SK-N-SH treated with all-trans-retinoic acid at 6 μM for 48 hours (cell line): ENCODE results near the gene SIPA1.

ENCODE experiments used
- ATAC-seq: fragments of 200-7000 bp; cut with Tn5 transposase; 3 replicates; pipeline ENCODE4 v1.9.1; 2020; ENCODE audit warnings: mild to moderate bottlenecking, moderate library complexity
- ARNTL ChIP-seq: fragments of 450-650 bp; formaldehyde crosslinking; IDR thresholded peaks from 2 replicates; pipeline ENCODE4 v1.5.0; 2020; ENCODE audit warnings: low read depth, mild to moderate bottlenecking, moderate library complexity, borderline replicate concordance
- BACH2 ChIP-seq: fragments of 250-450 bp; sonication (Bioruptor Pico); IDR thresholded peaks from 2 replicates; pipeline ENCODE4 v1.9.0; 2021; ENCODE audit warnings: mild to moderate bottlenecking, borderline replicate concordance
- CREB5 ChIP-seq: fragments of 250-450 bp; sonication (Bioruptor Pico); IDR thresholded peaks from 2 replicates; pipeline ENCODE4 v1.5.1; 2020; ENCODE audit warnings: low read depth, mild to moderate bottlenecking, moderate library complexity
- CSDC2 ChIP-seq: fragments of 250-450 bp; sonication (Bioruptor Pico); IDR thresholded peaks from 2 replicates; pipeline ENCODE4 v1.5.0; 2020; ENCODE audit warnings: mild to moderate bottlenecking, moderate library complexity
- CSRNP3 ChIP-seq: fragments of 250-450 bp; sonication (Bioruptor Pico); IDR thresholded peaks from 2 replicates; pipeline ENCODE4 v1.5.1; 2021; ENCODE audit warnings: mild to moderate bottlenecking, moderate library complexity
- ESRRG ChIP-seq: fragments of 250-450 bp; sonication (Bioruptor Pico); IDR thresholded peaks from 2 replicates; pipeline ENCODE4 v1.6.1; 2021; ENCODE audit warnings: mild to moderate bottlenecking
- ISL1 ChIP-seq: fragments of 250-450 bp; sonication (Bioruptor Pico); IDR thresholded peaks from 2 replicates; pipeline ENCODE4 v2.1.2; 2022; ENCODE audit warnings: mild to moderate bottlenecking, moderate library complexity
- PPARA ChIP-seq: fragments of 250-450 bp; sonication (Bioruptor Pico); IDR thresholded peaks from 2 replicates; pipeline ENCODE4 v1.5.0; 2020; ENCODE audit warnings: mild to moderate bottlenecking, borderline replicate concordance
- SNAI2 ChIP-seq: fragments of 250-450 bp; sonication (Bioruptor Pico); IDR thresholded peaks from 2 replicates; pipeline ENCODE4 v1.5.0; 2020; ENCODE audit warnings: mild to moderate bottlenecking, moderate library complexity
- TCF4 ChIP-seq: fragments of 250-450 bp; sonication (Bioruptor Pico); IDR thresholded peaks from 2 replicates; pipeline ENCODE4 v1.8.0; 2021; ENCODE audit warnings: mild to moderate bottlenecking, moderate library complexity, borderline replicate concordance
- TOX ChIP-seq: fragments of 250-450 bp; sonication (Bioruptor Pico); IDR thresholded peaks from 2 replicates; pipeline ENCODE4 v1.8.0; 2021; ENCODE audit warnings: mild to moderate bottlenecking, moderate library complexity, borderline replicate concordance
- ZC3H10 ChIP-seq: fragments of 250-450 bp; sonication (Bioruptor Pico); IDR thresholded peaks from 2 replicates; pipeline ENCODE4 v1.5.1; 2021; ENCODE audit warnings: mild to moderate bottlenecking, moderate library complexity
- ZFP30 ChIP-seq: fragments of 450-650 bp; formaldehyde crosslinking; IDR thresholded peaks from 2 replicates; pipeline ENCODE4 v1.5.0; 2022; ENCODE audit warnings: mild to moderate bottlenecking, moderate library complexity
- ZNF8 ChIP-seq: fragments of 450-650 bp; formaldehyde crosslinking; IDR thresholded peaks from 2 replicates; pipeline ENCODE4 v1.5.0; 2020; ENCODE audit warnings: mild to moderate bottlenecking, moderate library complexity
- TF ChIP-seq, protein P1 (sequence below): fragments of 250-450 bp; sonication (Bioruptor Pico); IDR thresholded peaks from 2 replicates; pipeline ENCODE4 v1.8.0; 2020; ENCODE audit warnings: mild to moderate bottlenecking, moderate library complexity, borderline replicate concordance
- TF ChIP-seq, protein P2 (sequence below): fragments of 250-450 bp; sonication (Bioruptor Pico); IDR thresholded peaks from 2 replicates; pipeline ENCODE4 v1.8.0; 2021; ENCODE audit warnings: low read depth, mild to moderate bottlenecking, moderate library complexity, borderline replicate concordance
- TF ChIP-seq, protein P3 (sequence below): fragments of 250-450 bp; sonication (Bioruptor Pico); IDR thresholded peaks from 2 replicates; pipeline ENCODE4 v1.5.0; 2020; ENCODE audit warnings: mild to moderate bottlenecking, moderate library complexity

The SIPA1 gene

DNA sequence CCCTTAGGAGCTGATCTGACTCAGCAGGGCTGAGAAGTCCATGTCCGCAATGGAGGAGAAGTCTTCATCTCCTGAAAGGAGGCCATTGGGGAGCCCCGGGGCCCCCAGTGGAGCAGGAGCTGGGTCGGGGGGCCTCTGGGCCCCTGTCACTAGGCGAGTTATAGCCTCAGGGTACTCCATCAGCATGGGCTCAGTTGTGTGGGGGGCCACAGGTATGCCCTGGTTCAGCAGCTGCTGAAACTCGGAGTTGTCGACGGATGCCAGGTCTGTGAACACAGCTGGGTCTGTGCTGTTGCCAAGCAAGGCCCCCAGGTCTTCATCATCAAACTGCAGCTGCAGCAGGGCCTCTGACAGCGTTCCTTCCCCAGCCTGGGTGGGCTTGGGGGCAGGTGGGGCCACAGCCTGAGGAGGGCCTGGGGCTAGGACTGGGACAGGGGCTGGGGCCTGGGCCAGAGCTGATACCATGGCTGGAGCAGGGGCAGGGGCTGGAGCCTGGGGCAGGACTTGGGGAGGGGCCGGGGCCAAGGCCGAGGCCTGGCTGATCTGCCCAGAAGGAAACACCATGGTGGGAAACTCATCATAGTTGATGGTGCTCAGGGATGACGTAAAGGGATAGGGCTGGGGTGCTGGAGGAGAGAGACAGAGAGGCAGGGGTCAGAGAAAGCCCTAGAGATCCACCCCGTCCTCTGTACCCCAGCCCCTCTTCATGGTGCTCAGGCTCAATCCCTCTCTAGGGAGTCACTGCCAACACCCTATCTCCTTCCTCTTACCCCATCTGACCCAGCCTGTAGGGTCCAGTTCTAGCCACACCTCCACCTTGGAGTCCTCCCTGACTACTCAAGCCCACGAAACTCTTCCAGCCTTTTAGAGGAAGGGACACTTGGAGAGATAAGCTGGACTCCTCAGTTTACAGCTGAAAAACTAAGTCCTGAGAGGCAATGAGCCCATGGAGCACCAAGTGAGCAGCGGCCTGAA is 16.8 kb downstream of the SIPA1 start:
- ATAC-seq: no peak
- TF ChIP-seq ZC3H10 (CRISPR knock-in tag) (no peak), ZFP30 (CRISPR knock-in tag) (no peak), PPARA (CRISPR knock-in tag) (no peak), CREB5 (no peak), TOX (CRISPR knock-in tag) (no peak), ESRRG (CRISPR knock-in tag) (no peak)
- TF ChIP-seq, protein P1, sequence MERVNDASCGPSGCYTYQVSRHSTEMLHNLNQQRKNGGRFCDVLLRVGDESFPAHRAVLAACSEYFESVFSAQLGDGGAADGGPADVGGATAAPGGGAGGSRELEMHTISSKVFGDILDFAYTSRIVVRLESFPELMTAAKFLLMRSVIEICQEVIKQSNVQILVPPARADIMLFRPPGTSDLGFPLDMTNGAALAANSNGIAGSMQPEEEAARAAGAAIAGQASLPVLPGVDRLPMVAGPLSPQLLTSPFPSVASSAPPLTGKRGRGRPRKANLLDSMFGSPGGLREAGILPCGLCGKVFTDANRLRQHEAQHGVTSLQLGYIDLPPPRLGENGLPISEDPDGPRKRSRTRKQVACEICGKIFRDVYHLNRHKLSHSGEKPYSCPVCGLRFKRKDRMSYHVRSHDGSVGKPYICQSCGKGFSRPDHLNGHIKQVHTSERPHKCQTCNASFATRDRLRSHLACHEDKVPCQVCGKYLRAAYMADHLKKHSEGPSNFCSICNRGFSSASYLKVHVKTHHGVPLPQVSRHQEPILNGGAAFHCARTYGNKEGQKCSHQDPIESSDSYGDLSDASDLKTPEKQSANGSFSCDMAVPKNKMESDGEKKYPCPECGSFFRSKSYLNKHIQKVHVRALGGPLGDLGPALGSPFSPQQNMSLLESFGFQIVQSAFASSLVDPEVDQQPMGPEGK (CRISPR knock-in tag): no peak
- TF ChIP-seq, protein P2, sequence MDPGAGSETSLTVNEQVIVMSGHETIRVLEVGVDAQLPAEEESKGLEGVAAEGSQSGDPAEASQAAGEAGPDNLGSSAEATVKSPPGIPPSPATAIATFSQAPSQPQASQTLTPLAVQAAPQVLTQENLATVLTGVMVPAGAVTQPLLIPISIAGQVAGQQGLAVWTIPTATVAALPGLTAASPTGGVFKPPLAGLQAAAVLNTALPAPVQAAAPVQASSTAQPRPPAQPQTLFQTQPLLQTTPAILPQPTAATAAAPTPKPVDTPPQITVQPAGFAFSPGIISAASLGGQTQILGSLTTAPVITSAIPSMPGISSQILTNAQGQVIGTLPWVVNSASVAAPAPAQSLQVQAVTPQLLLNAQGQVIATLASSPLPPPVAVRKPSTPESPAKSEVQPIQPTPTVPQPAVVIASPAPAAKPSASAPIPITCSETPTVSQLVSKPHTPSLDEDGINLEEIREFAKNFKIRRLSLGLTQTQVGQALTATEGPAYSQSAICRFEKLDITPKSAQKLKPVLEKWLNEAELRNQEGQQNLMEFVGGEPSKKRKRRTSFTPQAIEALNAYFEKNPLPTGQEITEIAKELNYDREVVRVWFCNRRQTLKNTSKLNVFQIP: no peak

GRCh38 chr11:65655570-65656332 is 17.9 kb downstream of the SIPA1 start:
- TF ChIP-seq TOX (CRISPR knock-in tag) (no peak), PPARA (CRISPR knock-in tag) (no peak), CSRNP3 (CRISPR knock-in tag) (no peak), SNAI2 (no peak), ZFP30 (CRISPR knock-in tag) (no peak), ZC3H10 (CRISPR knock-in tag) (no peak), ZNF8 (CRISPR knock-in tag) (no peak), TCF4 (no peak), BACH2 (CRISPR knock-in tag) (no peak)
- no peak for ATAC-seq

- TF ChIP-seq ARNTL (CRISPR knock-in tag) (no peak), CSDC2 (no peak), ISL1 (no peak), CREB5 (no peak), CSRNP3 (CRISPR knock-in tag) (no peak)
- TF ChIP-seq, protein P3, sequence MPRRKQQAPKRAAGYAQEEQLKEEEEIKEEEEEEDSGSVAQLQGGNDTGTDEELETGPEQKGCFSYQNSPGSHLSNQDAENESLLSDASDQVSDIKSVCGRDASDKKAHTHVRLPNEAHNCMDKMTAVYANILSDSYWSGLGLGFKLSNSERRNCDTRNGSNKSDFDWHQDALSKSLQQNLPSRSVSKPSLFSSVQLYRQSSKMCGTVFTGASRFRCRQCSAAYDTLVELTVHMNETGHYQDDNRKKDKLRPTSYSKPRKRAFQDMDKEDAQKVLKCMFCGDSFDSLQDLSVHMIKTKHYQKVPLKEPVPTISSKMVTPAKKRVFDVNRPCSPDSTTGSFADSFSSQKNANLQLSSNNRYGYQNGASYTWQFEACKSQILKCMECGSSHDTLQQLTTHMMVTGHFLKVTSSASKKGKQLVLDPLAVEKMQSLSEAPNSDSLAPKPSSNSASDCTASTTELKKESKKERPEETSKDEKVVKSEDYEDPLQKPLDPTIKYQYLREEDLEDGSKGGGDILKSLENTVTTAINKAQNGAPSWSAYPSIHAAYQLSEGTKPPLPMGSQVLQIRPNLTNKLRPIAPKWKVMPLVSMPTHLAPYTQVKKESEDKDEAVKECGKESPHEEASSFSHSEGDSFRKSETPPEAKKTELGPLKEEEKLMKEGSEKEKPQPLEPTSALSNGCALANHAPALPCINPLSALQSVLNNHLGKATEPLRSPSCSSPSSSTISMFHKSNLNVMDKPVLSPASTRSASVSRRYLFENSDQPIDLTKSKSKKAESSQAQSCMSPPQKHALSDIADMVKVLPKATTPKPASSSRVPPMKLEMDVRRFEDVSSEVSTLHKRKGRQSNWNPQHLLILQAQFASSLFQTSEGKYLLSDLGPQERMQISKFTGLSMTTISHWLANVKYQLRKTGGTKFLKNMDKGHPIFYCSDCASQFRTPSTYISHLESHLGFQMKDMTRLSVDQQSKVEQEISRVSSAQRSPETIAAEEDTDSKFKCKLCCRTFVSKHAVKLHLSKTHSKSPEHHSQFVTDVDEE (CRISPR knock-in tag): no peak
- TF ChIP-seq, all 23 proteins: peak for 0
- ATAC-seq: no peak
Measured at GRCh38 chr11:65657426-65657825, 19.5 kb downstream of the SIPA1 start.
